ENCODE results near the gene PTCH2. TPM values are rescaled to one million over a fixed set of nuclear protein-coding genes. Genes with fewer than 3 reads are reported as not detected.

PTCH2 gene
- total RNA-seq, 1 experiment from 2014 or later, result 1.1 TPM

GRCh38 chr1:44842862-44843655 is at the start of gene PTCH2 (continued):
- no peak for TF ChIP-seq ZNF232 (CRISPR knock-in tag; IDR thresholded peaks at IDR 0.05)
- no peak for TF ChIP-seq FOXP4 (CRISPR knock-in tag; IDR thresholded peaks at IDR 0.05)
- TF ChIP-seq ZNF671 (CRISPR knock-in tag; IDR thresholded peaks at IDR 0.05), result no peak

- ChIA-PET CTCF (no interaction called here), POLR2A (no interaction called here)
- ATAC-seq (no peak), DNase-seq (ENCODE audit: low spot score) (no peak)
- H3K4me3 Mint-ChIP-seq, result no peak overlapping the region
- H3K27me3 Mint-ChIP-seq (ENCODE audit: low read depth), result no peaks in the 10 kb centered on the region; the same call in 1 of the 2 replicates
- H3K27ac Mint-ChIP-seq, result no peak overlapping the region
- TF ChIP-seq RELA (CRISPR knock-in tag; IDR thresholded peaks at IDR 0.05; ENCODE audit: borderline replicate concordance) (no peak), ZBTB21 (CRISPR knock-in tag; IDR thresholded peaks at IDR 0.05; ENCODE audit: borderline replicate concordance) (no peak), GTF2I (CRISPR knock-in tag; conservative IDR thresholded peaks at IDR 0.05) (no peak), NR2C2 (CRISPR knock-in tag; IDR thresholded peaks at IDR 0.05) (no peak)
- TF ChIP-seq, protein P1, sequence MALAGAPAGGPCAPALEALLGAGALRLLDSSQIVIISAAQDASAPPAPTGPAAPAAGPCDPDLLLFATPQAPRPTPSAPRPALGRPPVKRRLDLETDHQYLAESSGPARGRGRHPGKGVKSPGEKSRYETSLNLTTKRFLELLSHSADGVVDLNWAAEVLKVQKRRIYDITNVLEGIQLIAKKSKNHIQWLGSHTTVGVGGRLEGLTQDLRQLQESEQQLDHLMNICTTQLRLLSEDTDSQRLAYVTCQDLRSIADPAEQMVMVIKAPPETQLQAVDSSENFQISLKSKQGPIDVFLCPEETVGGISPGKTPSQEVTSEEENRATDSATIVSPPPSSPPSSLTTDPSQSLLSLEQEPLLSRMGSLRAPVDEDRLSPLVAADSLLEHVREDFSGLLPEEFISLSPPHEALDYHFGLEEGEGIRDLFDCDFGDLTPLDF (CRISPR knock-in tag; IDR thresholded peaks at IDR 0.05), result no peak
- TF ChIP-seq, protein P2, sequence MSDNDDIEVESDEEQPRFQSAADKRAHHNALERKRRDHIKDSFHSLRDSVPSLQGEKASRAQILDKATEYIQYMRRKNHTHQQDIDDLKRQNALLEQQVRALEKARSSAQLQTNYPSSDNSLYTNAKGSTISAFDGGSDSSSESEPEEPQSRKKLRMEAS (CRISPR knock-in tag; IDR thresholded peaks at IDR 0.05), result no peak
- TF ChIP-seq, protein P3, sequence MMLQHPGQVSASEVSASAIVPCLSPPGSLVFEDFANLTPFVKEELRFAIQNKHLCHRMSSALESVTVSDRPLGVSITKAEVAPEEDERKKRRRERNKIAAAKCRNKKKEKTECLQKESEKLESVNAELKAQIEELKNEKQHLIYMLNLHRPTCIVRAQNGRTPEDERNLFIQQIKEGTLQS (CRISPR knock-in tag; conservative IDR thresholded peaks at IDR 0.05), result no peak
- TF ChIP-seq, protein P4, sequence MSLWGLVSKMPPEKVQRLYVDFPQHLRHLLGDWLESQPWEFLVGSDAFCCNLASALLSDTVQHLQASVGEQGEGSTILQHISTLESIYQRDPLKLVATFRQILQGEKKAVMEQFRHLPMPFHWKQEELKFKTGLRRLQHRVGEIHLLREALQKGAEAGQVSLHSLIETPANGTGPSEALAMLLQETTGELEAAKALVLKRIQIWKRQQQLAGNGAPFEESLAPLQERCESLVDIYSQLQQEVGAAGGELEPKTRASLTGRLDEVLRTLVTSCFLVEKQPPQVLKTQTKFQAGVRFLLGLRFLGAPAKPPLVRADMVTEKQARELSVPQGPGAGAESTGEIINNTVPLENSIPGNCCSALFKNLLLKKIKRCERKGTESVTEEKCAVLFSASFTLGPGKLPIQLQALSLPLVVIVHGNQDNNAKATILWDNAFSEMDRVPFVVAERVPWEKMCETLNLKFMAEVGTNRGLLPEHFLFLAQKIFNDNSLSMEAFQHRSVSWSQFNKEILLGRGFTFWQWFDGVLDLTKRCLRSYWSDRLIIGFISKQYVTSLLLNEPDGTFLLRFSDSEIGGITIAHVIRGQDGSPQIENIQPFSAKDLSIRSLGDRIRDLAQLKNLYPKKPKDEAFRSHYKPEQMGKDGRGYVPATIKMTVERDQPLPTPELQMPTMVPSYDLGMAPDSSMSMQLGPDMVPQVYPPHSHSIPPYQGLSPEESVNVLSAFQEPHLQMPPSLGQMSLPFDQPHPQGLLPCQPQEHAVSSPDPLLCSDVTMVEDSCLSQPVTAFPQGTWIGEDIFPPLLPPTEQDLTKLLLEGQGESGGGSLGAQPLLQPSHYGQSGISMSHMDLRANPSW (CRISPR knock-in tag; conservative IDR thresholded peaks at IDR 0.05; ENCODE audit: low read depth), result no peak
- peaks cover under 1% of the 10 kb centered on the region for H3K4me1 Mint-ChIP-seq
- H3K9me3 Mint-ChIP-seq, result peaks cover 63% of the 10 kb centered on the region
- H3K36me3 Mint-ChIP-seq, result peaks cover 74% of the 10 kb centered on the region
Observed at GRCh38 chr1:44890007-44890406, 47.0 kb upstream of the PTCH2 start.

GRCh38 chr1:44885406-44885805 is 42.4 kb upstream of the PTCH2 start:
- Mint-ChIP-seq H3K9me3 (peaks cover 57% of the 10 kb centered on the region), H3K27ac (no peak overlapping the region), H3K4me1 (peaks cover 11% of the 10 kb centered on the region), H3K27me3 (ENCODE audit: low read depth) (no peaks in the 10 kb centered on the region; the same call in none of the 2 replicates), H3K4me3 (no peak overlapping the region), H3K36me3 (peaks cover 71% of the 10 kb centered on the region)
- ChIA-PET CTCF (no interaction called here), POLR2A (interaction anchor here (0.6 to 1.1 kb wide), 2 partner anchors 152 to 636 kb away, joined by 3 to 4 read pairs; partner anchors contain the start of gene PRDX1)
- no peak for ATAC-seq
- DNase-seq (ENCODE audit: low spot score), result no peak
- TF ChIP-seq ZMAT4 (CRISPR knock-in tag; IDR thresholded peaks at IDR 0.05), result no peak
- no peak for TF ChIP-seq ERG (CRISPR knock-in tag; IDR thresholded peaks at IDR 0.05)
- TF ChIP-seq HMGA2 (CRISPR knock-in tag; IDR thresholded peaks at IDR 0.05), result no peak
- TF ChIP-seq, protein P5, sequence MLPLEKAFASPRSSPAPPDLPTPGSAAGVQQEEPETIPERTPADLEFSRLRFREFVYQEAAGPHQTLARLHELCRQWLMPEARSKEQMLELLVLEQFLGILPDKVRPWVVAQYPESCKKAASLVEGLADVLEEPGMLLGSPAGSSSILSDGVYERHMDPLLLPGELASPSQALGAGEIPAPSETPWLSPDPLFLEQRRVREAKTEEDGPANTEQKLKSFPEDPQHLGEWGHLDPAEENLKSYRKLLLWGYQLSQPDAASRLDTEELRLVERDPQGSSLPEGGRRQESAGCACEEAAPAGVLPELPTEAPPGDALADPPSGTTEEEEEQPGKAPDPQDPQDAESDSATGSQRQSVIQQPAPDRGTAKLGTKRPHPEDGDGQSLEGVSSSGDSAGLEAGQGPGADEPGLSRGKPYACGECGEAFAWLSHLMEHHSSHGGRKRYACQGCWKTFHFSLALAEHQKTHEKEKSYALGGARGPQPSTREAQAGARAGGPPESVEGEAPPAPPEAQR (CRISPR knock-in tag; IDR thresholded peaks at IDR 0.05), result no peak
- no peak for TF ChIP-seq NFATC4 (CRISPR knock-in tag; IDR thresholded peaks at IDR 0.05)
- TF ChIP-seq NFE2L1 (CRISPR knock-in tag; IDR thresholded peaks at IDR 0.05), result no peak
- TF ChIP-seq, protein P4 (CRISPR knock-in tag; conservative IDR thresholded peaks at IDR 0.05; ENCODE audit: low read depth), result no peak
- TF ChIP-seq ZNF263 (CRISPR knock-in tag; IDR thresholded peaks at IDR 0.05; ENCODE audit: low read depth), result no peak

All from WTC11 (cell line).